HG03280 (cell line): ENCODE measurements around the gene TBC1D2.
"Not testable (repeated sequence)": the region's sequence is repeated elsewhere in the genome, so short reads cannot be mapped to it uniquely, and the experiment has no call there.

ENCODE experiments used
- ATAC-seq: cut with Tn5 transposase; IDR thresholded peaks from one replicate; pipeline ENCODE4 v1.9.1; 2021; ENCODE audit warnings: mild to moderate bottlenecking, moderate library complexity; ENCODE audit not compliant: unreplicated experiment

The TBC1D2 gene

GRCh38 chr9:98255578-98256296, at the start of gene TBC1D2:
Gene TBC1D2 (minus strand): TSS chr9:98255649. CDS start chr9:98255541, 108 bp downstream.
- peak; percentile 92 for ATAC-seq

GRCh38 chr9:98304381-98304780, 48.9 kb upstream of the TBC1D2 start:
- ATAC-seq, result no peak

- ATAC-seq, result no peak
Measured at GRCh38 chr9:98303633-98304125, 48.2 kb upstream of the TBC1D2 start.

GRCh38 chr9:98302938-98303632, 47.6 kb upstream of the TBC1D2 start:
- ATAC-seq, result no peak

- ATAC-seq, result no peak
Measured at GRCh38 chr9:98302150-98302549, 46.7 kb upstream of the TBC1D2 start.

- no peak for ATAC-seq
Measured at GRCh38 chr9:98300611-98301010, 45.2 kb upstream of the TBC1D2 start.

GRCh38 chr9:98298476-98298875, 43.0 kb upstream of the TBC1D2 start:
- ATAC-seq, result no peak

GRCh38 chr9:98295824-98296223, 40.4 kb upstream of the TBC1D2 start:
- ATAC-seq, result no peak

GRCh38 chr9:98291820-98292219, 36.4 kb upstream of the TBC1D2 start:
- no peak for ATAC-seq

GRCh38 chr9:98290411-98290810, 35.0 kb upstream of the TBC1D2 start:
- ATAC-seq, result no peak

GRCh38 chr9:98289614-98290201, 34.3 kb upstream of the TBC1D2 start:
- ATAC-seq, result no peak

GRCh38 chr9:98288881-98289280, 33.4 kb upstream of the TBC1D2 start:
- no peak for ATAC-seq

- ATAC-seq, result no peak
Measured at GRCh38 chr9:98287384-98287783, 31.9 kb upstream of the TBC1D2 start.

- no peak for ATAC-seq
Measured at GRCh38 chr9:98285446-98285845, 30.0 kb upstream of the TBC1D2 start.

GRCh38 chr9:98284754-98285153, 29.3 kb upstream of the TBC1D2 start:
- no peak for ATAC-seq

GRCh38 chr9:98283143-98283542, 27.7 kb upstream of the TBC1D2 start:
- not testable (repeated sequence) for ATAC-seq

GRCh38 chr9:98281281-98281680, 25.8 kb upstream of the TBC1D2 start:
- ATAC-seq, result no peak

- ATAC-seq, result no peak
Measured at GRCh38 chr9:98280574-98280973, 25.1 kb upstream of the TBC1D2 start.

- no peak for ATAC-seq
Measured at GRCh38 chr9:98280162-98280561, 24.7 kb upstream of the TBC1D2 start.

GRCh38 chr9:98276907-98277469, 21.5 kb upstream of the TBC1D2 start:
- ATAC-seq, result no peak

- ATAC-seq, result no peak
Measured at GRCh38 chr9:98275159-98275558, 19.7 kb upstream of the TBC1D2 start.

GRCh38 chr9:98272083-98272482, 16.6 kb upstream of the TBC1D2 start:
- ATAC-seq, result no peak
